Ovary (tissue), 3 donors: ENCODE measurements around the gene TNFRSF17.

ENCODE experiments used
- EP300 ChIP-seq: sonication (generic); formaldehyde crosslinking; IDR thresholded peaks from one replicate; pipeline ENCODE4 v1.6.1; 2017; ENCODE audit warnings: antibody characterized with exemption
- POLR2A ChIP-seq: fragments of 450-650 bp; IDR thresholded peaks from one replicate; pipeline ENCODE4 v1.6.1; 2017; ENCODE audit warnings: antibody characterized with exemption, mild to moderate bottlenecking, moderate library complexity
- TF ChIP-seq, protein P1 (sequence below), 3 donors: fragments of 450-650 bp in 2 of 3; fragments of 200-600 bp in 1 of 3; IDR thresholded peaks; one replicate each; pipeline versions ENCODE4 v1.5.1 to v1.8.0; 2016 to 2022; ENCODE audit warnings: antibody characterized with exemption in 3 of 3, mild to moderate bottlenecking in 1 of 3
- donor health status: DM: no; HTN: no; CAD: no.

- TF ChIP-seq, protein P1, sequence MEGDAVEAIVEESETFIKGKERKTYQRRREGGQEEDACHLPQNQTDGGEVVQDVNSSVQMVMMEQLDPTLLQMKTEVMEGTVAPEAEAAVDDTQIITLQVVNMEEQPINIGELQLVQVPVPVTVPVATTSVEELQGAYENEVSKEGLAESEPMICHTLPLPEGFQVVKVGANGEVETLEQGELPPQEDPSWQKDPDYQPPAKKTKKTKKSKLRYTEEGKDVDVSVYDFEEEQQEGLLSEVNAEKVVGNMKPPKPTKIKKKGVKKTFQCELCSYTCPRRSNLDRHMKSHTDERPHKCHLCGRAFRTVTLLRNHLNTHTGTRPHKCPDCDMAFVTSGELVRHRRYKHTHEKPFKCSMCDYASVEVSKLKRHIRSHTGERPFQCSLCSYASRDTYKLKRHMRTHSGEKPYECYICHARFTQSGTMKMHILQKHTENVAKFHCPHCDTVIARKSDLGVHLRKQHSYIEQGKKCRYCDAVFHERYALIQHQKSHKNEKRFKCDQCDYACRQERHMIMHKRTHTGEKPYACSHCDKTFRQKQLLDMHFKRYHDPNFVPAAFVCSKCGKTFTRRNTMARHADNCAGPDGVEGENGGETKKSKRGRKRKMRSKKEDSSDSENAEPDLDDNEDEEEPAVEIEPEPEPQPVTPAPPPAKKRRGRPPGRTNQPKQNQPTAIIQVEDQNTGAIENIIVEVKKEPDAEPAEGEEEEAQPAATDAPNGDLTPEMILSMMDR (IDR thresholded peaks at IDR 0.05) = no peak
- no peak for TF ChIP-seq POLR2A
- TF ChIP-seq EP300 = no peak
Measured at GRCh38 chr16:11949527-11949926, 15.5 kb upstream of the TNFRSF17 start.
